Heart right ventricle (tissue), 16 donors: ENCODE results near the gene MYOM3. TPM values are rescaled to one million over a fixed set of nuclear protein-coding genes. Genes with fewer than 3 reads are reported as not detected.
A peak's percentile ranks its signal among the peaks of the same experiment; 100 is the strongest.

Experiments
- ATAC-seq, 8 donors: fragments of 200-7000 bp; cut with Tn5 transposase; one replicate each; pipeline ENCODE4 v1.9.1; 2020; ENCODE audit warnings: mild to moderate bottlenecking in 8 of 8, moderate library complexity in 8 of 8, moderate number of reproducible peaks in 1 of 8
- DNase-seq, 2 donors: peaks; one replicate each; pipeline ENCODE4 v3.0.0-alpha.2; 2020
- H3K27ac ChIP-seq, 10 donors: fragments of 200-600 bp; sonication (generic) in 2 of 10; one replicate each; pipeline versions ENCODE4 v1.5.0 to v1.8.0; 2020 to 2022; ENCODE audit warnings: mild to moderate bottlenecking in 3 of 10
- H3K27me3 ChIP-seq, 7 donors: fragments of 200-600 bp; one replicate each; pipeline ENCODE4 v1.8.0; 2021 to 2022; ENCODE audit warnings: mild to moderate bottlenecking in 2 of 7
- H3K36me3 ChIP-seq, 9 donors: fragments of 200-600 bp; sonication (generic) in 1 of 9; one replicate each; pipeline versions ENCODE4 v1.5.0 to v1.8.0; 2020 to 2022; ENCODE audit warnings: mild to moderate bottlenecking in 2 of 9
- H3K4me1 ChIP-seq, 9 donors: fragments of 200-600 bp; sonication (generic) in 1 of 9; one replicate each; pipeline versions ENCODE4 v1.5.0 to v1.8.0; 2020 to 2022; ENCODE audit warnings: mild to moderate bottlenecking in 4 of 9
- H3K4me3 ChIP-seq, 10 donors: fragments of 200-600 bp; sonication (generic) in 2 of 10; one replicate each; pipeline versions ENCODE4 v1.5.0 to v1.8.0; 2020 to 2022; ENCODE audit warnings: mild to moderate bottlenecking in 7 of 10, moderate library complexity in 2 of 10
- H3K9me3 ChIP-seq, 11 donors: fragments of 200-600 bp in 10 of 11; sonication (generic) in 2 of 11; one replicate each; pipeline versions ENCODE4 v1.5.0 to v1.8.0; 2013 to 2022; ENCODE audit warnings: mild to moderate bottlenecking in 2 of 11, control low read depth in 1 of 11, moderate library complexity in 1 of 11
- CTCF ChIP-seq, 9 donors: fragments of 200-600 bp; sonication (generic) in 2 of 9; IDR thresholded peaks; one replicate each; pipeline versions ENCODE4 v1.5.0 to v1.8.0; 2021 to 2022; ENCODE audit warnings: antibody characterized with exemption in 9 of 9, mild to moderate bottlenecking in 5 of 9, moderate library complexity in 1 of 9
- WGBS, 2 donors: extraction: QIAGEN DNeasy Blood & Tissue Kit; methylation state at CpG; one replicate each; pipeline ENCODE4 v1.1.7; 2013; ENCODE audit warnings: inconsistent platforms in 1 of 2; 5-methylcytosine and 5-hydroxymethylcytosine counted together
- intact Hi-C, 10 donors: fragments of 100-400 bp; cut with DNase I; formaldehyde crosslinking; loops; one replicate each; pipeline versions ENCODE4 v1.11.1 to v1.14.2; 2022
- polyA plus RNA-seq, 2 donors: library from polyadenylated mRNA; stranded (reverse); fragments of 200-250 nt; gene quantifications; one replicate each; pipeline ENCODE4 v1.2.3, GENCODE V29; 2013
- total RNA-seq, 10 donors: library from RNA; stranded (reverse); fragmentation: NEBNext Ultra II Directional in 3 of 10; extraction: Animal tissue kit (Norgen Biotek cat#: 25700) in 3 of 10; gene quantifications; one replicate each; pipeline versions ENCODE4 v1.2.1 to v1.2.4, GENCODE V29; 2021 to 2023
- donor health status: Arrhythmogenic right ventricular cardiomyopathy.
- donor health status: ischemic (EF 13 %, LVEDD 7.1; RV severe dilation, severe dysfunction).
- donor health status: healthy with polysubstance abuse.
- donor health status: DM: no; HTN: yes; CAD: no.
- donor health status: DM: no; HTN: no; CAD: no.
- donor health status: ischemic (EF 25% LVEDD 6.9; RV normal size, moderate dysfunction).
- donor health status: ischemic (EF 25% LVEDD 5.7; RV mildly dilated, moderate dysfunction).
- donor health status: healthy.
- donor health status: DM: yes; HTN: yes; CAD: no.
- donor health status: Ischemic cardiomyopathy.
- donor health status: ischemic (EF 35%, LVEDD 5.7; RV mildly dilated, moderate dysfunction).
- donor health status: nonischemic (EF 11% LVEDD 7.7; RV severe dilation, severe dysfunction).
- donor health status: DM: yes; HTN: yes; CAD: no.
- donor health status: PGD.
- donor health status: ischemic (EF 29% LVEDD 5.4; RV normal size, mild dysfunction).
- donor health status: nonischemic (EF 23%, LVEDD 6.1; RV moderate dilation, normal function).

MYOM3 gene
- total and polyA plus RNA-seq, 12 donors = 85.3 to 428 (median 318) TPM

- WGBS, 2 donors = 85 to 88% methylated on average over 9 of the region's 9 CpGs
- ATAC-seq = no peak
- Histone ChIP-seq H3K4me3 (no peak overlapping the region), H3K27me3 (peaks cover 0 to 31% (median 18%) of the 10 kb centered on the region in 7 donors), H3K4me1 (peaks cover 0 to 23% (median 9%) of the 10 kb centered on the region in 9 donors), H3K9me3 (no peaks in the 10 kb centered on the region), H3K27ac (no peak overlapping the region), H3K36me3 (no peaks in the 10 kb centered on the region)
- TF ChIP-seq CTCF (IDR thresholded peaks at IDR 0.05) = no peak
- DNase-seq = no peak
- intact Hi-C loops = no loop called here
Measured at GRCh38 chr1:24147194-24147593, 35.3 kb upstream of the MYOM3 start.

DNA sequence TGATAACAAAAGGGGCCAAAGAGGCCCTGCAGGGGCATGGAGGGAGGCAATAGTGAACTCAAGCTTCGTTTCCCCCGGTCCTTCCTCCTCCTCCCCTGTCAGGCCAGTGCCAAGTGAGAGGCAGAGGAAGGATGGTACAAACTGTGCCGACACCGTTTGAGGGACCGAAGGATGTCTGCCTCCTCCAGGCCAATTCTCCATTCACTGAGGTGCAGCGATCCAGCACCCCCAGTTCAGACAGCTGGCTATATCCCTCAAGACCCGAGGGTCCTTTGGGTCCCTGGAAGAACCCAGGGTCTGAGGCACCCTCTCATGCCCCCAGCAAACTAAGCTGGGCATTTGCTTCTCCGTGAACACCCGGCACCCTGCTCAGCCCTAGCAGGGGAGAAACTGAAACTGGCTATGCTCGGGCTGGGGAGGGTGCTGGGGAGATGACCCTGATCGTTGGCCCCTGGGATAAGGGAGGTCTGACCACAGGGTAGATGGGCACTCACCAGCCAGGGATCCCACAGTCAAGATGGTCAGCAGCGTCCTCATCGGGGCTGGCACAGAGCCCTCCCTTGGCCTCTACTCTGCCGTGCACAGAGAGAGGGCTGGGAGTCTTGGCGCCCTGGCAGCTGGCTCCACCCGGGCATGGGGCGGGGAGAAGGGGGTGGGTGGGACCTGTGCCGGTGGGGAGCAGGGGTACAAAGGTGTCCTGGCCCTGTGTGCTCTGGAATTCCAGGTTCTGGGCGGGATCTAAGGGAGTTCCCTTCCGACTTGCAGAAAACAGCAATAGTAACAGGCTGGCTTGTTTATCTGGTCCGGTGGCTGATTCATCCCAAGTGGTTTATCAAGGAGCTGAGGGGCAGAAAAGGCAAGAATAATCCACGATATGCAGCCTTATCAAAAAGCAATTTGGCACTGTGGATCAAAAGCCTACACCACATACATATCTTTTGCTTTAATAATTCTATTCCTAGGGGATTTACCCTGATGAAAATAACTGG, 30.9 kb upstream of the MYOM3 start, which contains the start of gene IL22RA1:
Gene IL22RA1, minus strand, starts transcription at position 595 of the 989 bp plus-strand sequence. Its CDS starts 58 bp downstream, at position 537.
- 35 to 40% methylated on average over 22 of the region's 22 CpGs for WGBS, 2 donors
- no peak for TF ChIP-seq CTCF (IDR thresholded peaks at IDR 0.05)
- DNase-seq = peak in 1 of 2 donors; percentile 45
- Histone ChIP-seq H3K36me3 (no peaks in the 10 kb centered on the region), H3K27me3 (peaks cover 0 to 13% (median 0%) of the 10 kb centered on the region in 7 donors), H3K9me3 (no peaks in the 10 kb centered on the region), H3K27ac (no peak within 1 kb of the TSS), H3K4me1 (peaks cover 0 to 12% (median 0%) of the 10 kb centered on the region in 9 donors), H3K4me3 (peak within 1 kb of the TSS in 9 of 10 donors; percentile 28 to 51 (median 46))
- peak; percentile 59 to 82 (median 62) for ATAC-seq
- intact Hi-C loops = no loop called here

GRCh38 chr1:24141311-24141997, 29.5 kb upstream of the MYOM3 start:
- Histone ChIP-seq H3K36me3 (no peaks in the 10 kb centered on the region), H3K27me3 (peaks cover 0 to 8% (median 0%) of the 10 kb centered on the region in 7 donors), H3K9me3 (no peaks in the 10 kb centered on the region), H3K4me3 (no peak overlapping the region), H3K27ac (no peak overlapping the region), H3K4me1 (peaks cover 0 to 12% (median 0%) of the 10 kb centered on the region in 9 donors)
- DNase-seq (no peak), ATAC-seq (no peak)
- TF ChIP-seq CTCF (IDR thresholded peaks at IDR 0.05) = no peak
- 82 to 90% methylated on average over 10 of the region's 10 CpGs for WGBS, 2 donors
- intact Hi-C loops = no loop called here

- DNase-seq (no peak), ATAC-seq (no peak)
- no peak for TF ChIP-seq CTCF (IDR thresholded peaks at IDR 0.05)
- peaks cover 0 to 8% (median 0%) of the 10 kb centered on the region in 7 donors for H3K27me3 ChIP-seq
- no peaks in the 10 kb centered on the region for H3K36me3 ChIP-seq
- H3K4me1 ChIP-seq = peaks cover 0 to 12% (median 0%) of the 10 kb centered on the region in 9 donors
- no peak overlapping the region for H3K27ac ChIP-seq
- WGBS, 2 donors = 86 to 89% methylated on average over 17 of the region's 17 CpGs
- H3K4me3 ChIP-seq = no peak overlapping the region
- intact Hi-C loops = no loop called here
- no peaks in the 10 kb centered on the region for H3K9me3 ChIP-seq
Measured at GRCh38 chr1:24140741-24141181, 28.8 kb upstream of the MYOM3 start.
